Natural killer cell (primary cell): ENCODE measurements around the gene HINT3. TPM values are rescaled to one million over a fixed set of nuclear protein-coding genes. Genes with fewer than 3 reads are reported as not detected.

Experiments used
- ATAC-seq, 3 donors: fragments of 150-1000 bp in 2 of 3; fragments of 200-7000 bp in 1 of 3; cut with Tn5 transposase; 1 replicate in 1 of 3; 2 replicates in 2 of 3; pipeline ENCODE4 v1.10.0; 2021; ENCODE audit warnings: mild to moderate bottlenecking in 2 of 3, moderate library complexity in 2 of 3
- DNase-seq, 2 donors: peaks; one replicate each; pipeline versions ENCODE4 v3.0.0 to v3.0.0-alpha.2; 2013 to 2021; ENCODE audit warnings: mixed read lengths in 1 of 2
- H3K27ac ChIP-seq: one replicate; pipeline ENCODE4 v1.5.1; 2013; ENCODE audit warnings: mild to moderate bottlenecking, low read length
- H3K27me3 ChIP-seq: one replicate; pipeline ENCODE4 v1.6.1; 2013; ENCODE audit warnings: low read length; ENCODE audit not compliant: control insufficient read depth, insufficient read depth
- H3K36me3 ChIP-seq: one replicate; pipeline ENCODE4 v1.6.1; 2013; ENCODE audit warnings: low read length; ENCODE audit not compliant: control insufficient read depth, insufficient read depth
- H3K4me1 ChIP-seq: one replicate; pipeline ENCODE4 v1.6.1; 2013; ENCODE audit warnings: low read length; ENCODE audit not compliant: control insufficient read depth, insufficient read depth
- H3K4me3 ChIP-seq: one replicate; pipeline ENCODE4 v1.5.1; 2013; ENCODE audit warnings: low read length
- H3K9me3 ChIP-seq: one replicate; pipeline ENCODE4 v1.6.1; 2013; ENCODE audit warnings: low read length; ENCODE audit not compliant: control insufficient read depth, insufficient read depth
- H3K27ac Mint-ChIP-seq, 2 donors: one replicate each; pipeline ENCODE4 v1.8.0; 2022; ENCODE audit warnings: mild to moderate bottlenecking in 2 of 2, mixed read lengths in 2 of 2, moderate library complexity in 1 of 2
- H3K27me3 Mint-ChIP-seq, 2 donors: one replicate each; pipeline ENCODE4 v1.8.0; 2022; ENCODE audit warnings: low read depth in 2 of 2, mixed read lengths in 2 of 2
- H3K36me3 Mint-ChIP-seq: one replicate; pipeline ENCODE4 v1.8.0; 2022; ENCODE audit warnings: mixed read lengths
- H3K4me1 Mint-ChIP-seq, 2 donors: one replicate each; pipeline ENCODE4 v1.8.0; 2022; ENCODE audit warnings: mixed read lengths in 2 of 2
- H3K4me3 Mint-ChIP-seq: one replicate; pipeline ENCODE4 v1.8.0; 2022; ENCODE audit warnings: mild to moderate bottlenecking, moderate library complexity, mixed read lengths
- H3K9me3 Mint-ChIP-seq, 2 donors: one replicate each; pipeline ENCODE4 v1.8.0; 2022; ENCODE audit warnings: mixed read lengths in 2 of 2
- CTCF ChIP-seq: fragments of 200-600 bp; IDR thresholded peaks from one replicate; pipeline ENCODE4 v1.8.0; 2022; ENCODE audit warnings: antibody characterized with exemption
- WGBS: methylation state at CpG from one replicate; pipeline ENCODE4 v1.1.7; 2013; ENCODE audit warnings: missing lambda C conversion rate; ENCODE audit not compliant: insufficient coverage; 5-methylcytosine and 5-hydroxymethylcytosine counted together
- intact Hi-C: fragments of 100-400 bp; cut with micrococcal nuclease; formaldehyde crosslinking; loops from one replicate; pipeline ENCODE4 v1.14.2; 2022
- total RNA-seq, 4 donors: library from RNA; stranded (reverse); fragments of 120-200 nt in 1 of 4; gene quantifications; one replicate each; pipeline versions ENCODE4 v1.2.3 to v1.2.4, GENCODE V29; 2013 to 2022

Gene HINT3
- total RNA-seq, 3 donors from 2014 or later (not counting 1 experiment from before 2014, with no cell fraction given) = 9.7 to 10.5 (median 10.3) TPM

GRCh38 chr6:126010040-126010439 lies 53.5 kb downstream of the HINT3 start:
- no peak for TF ChIP-seq CTCF
- Mint-ChIP-seq H3K9me3 (no peaks in the 10 kb centered on the region), H3K36me3 (peaks cover 16% of the 10 kb centered on the region), H3K27ac (no peak overlapping the region), H3K4me3 (no peak overlapping the region), H3K27me3 (no peaks in the 10 kb centered on the region), H3K4me1 (no peaks in the 10 kb centered on the region)
- Histone ChIP-seq H3K9me3 (no peaks in the 10 kb centered on the region), H3K4me3 (no peak overlapping the region), H3K36me3 (peaks cover 52% of the 10 kb centered on the region), H3K27ac (no peak overlapping the region), H3K4me1 (no peaks in the 10 kb centered on the region), H3K27me3 (no peaks in the 10 kb centered on the region)
- intact Hi-C loops = no loop called here
- DNase-seq (no peak), ATAC-seq (no peak)
- 85% methylated on average over 4 of the region's 4 CpGs for WGBS

DNA sequence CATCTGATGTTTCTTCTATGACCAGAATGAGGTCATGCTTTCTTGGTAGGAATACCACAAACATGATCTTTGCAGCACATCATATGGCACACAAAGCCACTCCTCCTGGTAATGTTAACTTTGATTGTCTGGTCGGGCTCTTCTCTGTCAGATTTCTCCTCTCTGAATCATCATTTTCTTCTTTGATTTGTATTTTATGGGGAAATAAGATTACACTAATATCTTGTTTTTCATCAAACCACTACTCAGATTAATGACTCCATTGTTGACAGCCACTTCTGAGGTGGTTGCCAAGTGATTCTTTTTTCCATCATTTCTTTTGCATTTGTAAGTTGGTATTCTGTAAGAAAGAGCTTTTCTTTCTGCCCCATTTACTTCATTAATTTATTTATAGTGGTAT lies 59.3 kb downstream of the HINT3 start:
- no peak for TF ChIP-seq CTCF
- intact Hi-C loops = no loop called here
- no CpG with 5 or more reads among the region's 1 CpG for WGBS
- Mint-ChIP-seq H3K27ac (no peak overlapping the region), H3K4me3 (no peak overlapping the region), H3K4me1 (no peaks in the 10 kb centered on the region), H3K36me3 (peaks cover 28% of the 10 kb centered on the region), H3K9me3 (no peaks in the 10 kb centered on the region), H3K27me3 (no peaks in the 10 kb centered on the region)
- no peak for ATAC-seq
- Histone ChIP-seq H3K4me3 (no peak overlapping the region), H3K27ac (no peak overlapping the region), H3K9me3 (no peaks in the 10 kb centered on the region), H3K4me1 (no peaks in the 10 kb centered on the region), H3K27me3 (no peaks in the 10 kb centered on the region), H3K36me3 (peaks cover 55% of the 10 kb centered on the region)
- DNase-seq = no peak

DNA sequence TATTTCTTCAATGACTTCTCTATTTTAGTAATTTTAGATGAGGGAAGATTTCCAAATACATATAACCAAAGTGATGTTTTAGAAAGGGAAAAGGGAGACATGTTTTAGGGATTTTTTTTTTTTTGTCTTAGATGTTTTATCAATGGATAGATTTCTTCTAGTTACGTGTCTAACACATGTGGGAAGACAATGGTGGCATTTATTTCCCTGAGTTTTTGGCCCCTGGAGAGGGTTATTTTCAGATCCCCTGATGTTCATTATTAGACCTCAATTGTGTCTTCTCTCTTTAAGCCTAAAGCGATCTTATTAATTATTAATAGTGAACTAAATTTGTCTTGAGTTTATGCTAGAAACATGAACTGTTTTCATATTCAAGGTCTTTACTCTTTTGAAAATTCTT lies 60.0 kb downstream of the HINT3 start:
- Mint-ChIP-seq H3K36me3 (peaks cover 32% of the 10 kb centered on the region), H3K27ac (no peak overlapping the region), H3K4me1 (no peaks in the 10 kb centered on the region), H3K9me3 (no peaks in the 10 kb centered on the region), H3K27me3 (no peaks in the 10 kb centered on the region), H3K4me3 (no peak overlapping the region)
- H3K4me1 ChIP-seq = no peaks in the 10 kb centered on the region
- H3K9me3 ChIP-seq = no peaks in the 10 kb centered on the region
- ATAC-seq = no peak
- intact Hi-C loops = no loop called here
- no peak for DNase-seq
- no peak overlapping the region for H3K4me3 ChIP-seq
- H3K27me3 ChIP-seq = no peaks in the 10 kb centered on the region
- WGBS = 100% methylated on average over 1 of the region's 2 CpGs
- TF ChIP-seq CTCF = no peak
- peaks cover 56% of the 10 kb centered on the region for H3K36me3 ChIP-seq
- H3K27ac ChIP-seq = no peak overlapping the region

DNA sequence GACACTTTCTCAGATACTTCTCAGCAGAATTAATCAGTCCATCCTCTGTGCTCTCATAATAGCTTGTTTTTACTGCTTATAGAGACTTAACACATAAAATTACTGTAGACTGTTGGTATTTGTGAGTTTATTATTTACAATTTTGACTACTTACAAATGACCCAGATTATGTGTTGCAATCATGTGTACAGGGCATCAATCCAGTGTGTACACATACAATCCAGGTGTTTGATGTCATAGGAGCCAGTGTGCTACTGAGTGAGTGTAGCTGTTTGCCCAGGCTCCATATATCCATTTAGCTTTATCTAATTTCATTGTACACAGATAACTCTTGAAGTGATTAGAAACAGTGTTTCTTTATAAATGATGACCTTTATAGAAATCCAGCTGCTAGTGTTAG lies 61.1 kb downstream of the HINT3 start:
- Mint-ChIP-seq H3K36me3 (peaks cover 21% of the 10 kb centered on the region), H3K4me3 (no peak overlapping the region), H3K4me1 (no peaks in the 10 kb centered on the region), H3K27me3 (no peaks in the 10 kb centered on the region), H3K9me3 (no peaks in the 10 kb centered on the region), H3K27ac (no peak overlapping the region)
- Histone ChIP-seq H3K36me3 (peaks cover 52% of the 10 kb centered on the region), H3K9me3 (no peaks in the 10 kb centered on the region), H3K4me3 (no peak overlapping the region), H3K27me3 (no peaks in the 10 kb centered on the region), H3K27ac (no peak overlapping the region), H3K4me1 (no peaks in the 10 kb centered on the region)
- intact Hi-C loops = no loop called here
- no peak for ATAC-seq
- TF ChIP-seq CTCF = no peak
- DNase-seq = no peak
